ELR (cell line): ENCODE measurements around the gene TRMT61A.
A peak's percentile ranks its signal among the peaks of the same experiment; 100 is the strongest.

ENCODE experiments used
- DNase-seq: peaks from one replicate; pipeline ENCODE4 v3.0.0-alpha.2; 2015; ENCODE audit warnings: low read depth

The TRMT61A gene

DNA sequence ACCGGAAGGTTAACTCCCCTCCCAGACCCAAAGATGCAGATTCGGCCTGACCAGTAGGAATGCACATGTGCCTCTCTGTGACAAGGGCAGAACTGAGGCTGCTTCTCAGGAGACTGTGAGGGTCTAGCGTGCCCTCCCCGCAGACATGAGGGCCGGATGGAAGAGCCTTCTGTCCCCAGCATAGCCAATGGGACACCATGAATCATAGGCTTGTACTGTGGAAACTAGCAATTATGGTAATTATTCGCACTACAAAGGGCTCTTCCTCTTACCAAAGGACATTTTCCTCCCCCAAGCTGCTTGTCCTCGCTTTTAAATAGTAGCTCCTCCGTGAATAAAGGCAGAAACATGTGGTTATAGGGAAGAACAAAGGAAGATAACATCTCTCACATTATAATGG, 40.0 kb downstream of the TRMT61A start:
- DNase-seq, result no peak

DNA sequence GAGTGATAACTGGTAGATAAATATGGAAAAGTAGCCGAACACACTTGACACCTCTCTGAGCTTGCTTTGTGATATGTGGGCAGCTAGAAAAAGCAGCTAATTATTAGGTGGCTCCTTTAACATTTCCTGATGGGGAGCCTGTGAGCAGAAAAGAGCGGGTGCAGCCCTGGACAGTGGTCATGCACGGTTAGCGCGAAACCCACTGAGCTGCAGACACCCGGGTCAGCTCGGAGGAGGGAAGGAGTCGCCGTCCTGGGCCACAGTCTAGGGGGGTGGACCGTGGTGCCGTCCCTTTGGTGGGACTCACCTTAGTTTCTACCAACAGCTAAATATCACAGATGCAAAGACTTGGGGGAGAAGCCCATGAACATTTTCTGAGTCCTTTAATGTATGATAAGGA, 40.4 kb downstream of the TRMT61A start:
- no peak for DNase-seq

DNA sequence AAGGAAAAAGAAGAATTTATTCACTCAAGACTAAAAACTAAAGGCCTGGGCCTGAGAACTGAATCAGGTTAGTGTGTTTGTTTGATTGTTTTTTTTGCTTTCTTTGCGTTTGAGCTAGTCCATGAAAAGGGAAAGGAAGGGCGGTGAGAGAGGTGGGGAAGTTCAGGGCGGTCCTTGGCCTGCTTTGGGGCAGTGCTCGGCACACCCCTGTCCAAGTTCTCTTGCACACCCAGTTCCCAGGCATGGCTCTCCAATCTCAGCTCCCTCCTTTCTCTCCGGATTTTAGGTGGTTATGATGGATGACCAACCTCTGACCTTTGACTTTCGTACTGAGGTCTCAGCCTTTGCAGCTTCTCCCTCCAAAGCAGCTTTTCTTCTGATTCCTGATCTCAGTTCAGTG, 45.1 kb downstream of the TRMT61A start:
- no peak for DNase-seq

- no peak for DNase-seq
Measured at GRCh38 chr14:103574707-103575285, 45.8 kb downstream of the TRMT61A start.

DNA sequence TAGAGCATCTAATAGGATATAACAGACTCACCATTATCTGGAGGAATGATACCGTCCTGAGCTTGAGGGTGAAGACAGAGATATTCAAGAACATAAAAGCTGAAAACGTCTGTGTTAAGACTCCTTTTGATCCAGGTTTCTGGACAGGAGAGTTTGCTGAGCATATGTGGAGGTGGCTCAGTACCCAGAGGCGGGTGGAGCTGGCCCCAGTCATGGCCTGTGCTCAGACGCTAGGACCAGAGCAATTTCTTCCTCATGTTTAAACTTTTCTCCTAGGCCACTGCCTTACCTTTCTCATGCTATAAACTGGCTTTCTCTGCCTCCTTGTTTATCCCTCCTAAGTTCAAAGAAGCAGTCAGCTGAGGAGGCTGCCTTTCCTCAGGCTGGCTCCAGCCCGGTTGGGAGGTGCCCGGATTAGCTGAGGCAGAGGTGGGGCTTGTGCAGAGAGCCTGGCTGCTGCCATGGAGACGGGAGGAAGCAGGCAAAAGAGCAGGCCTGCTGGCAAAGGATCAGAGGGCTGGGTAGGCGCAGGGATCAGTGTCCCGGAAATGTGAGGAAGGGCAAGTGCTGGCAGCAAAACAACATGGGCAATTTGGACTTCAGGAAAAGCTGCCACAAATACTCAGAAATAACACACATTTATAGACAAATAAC, 47.5 kb downstream of the TRMT61A start:
- peak; percentile 87 for DNase-seq

- DNase-seq, result no peak
Measured at GRCh38 chr14:103578401-103579075, 49.5 kb downstream of the TRMT61A start.

- DNase-seq, result no peak
Measured at GRCh38 chr14:103581206-103581605, 52.2 kb downstream of the TRMT61A start.

GRCh38 chr14:103581954-103582703, 53.1 kb downstream of the TRMT61A start:
- DNase-seq, result no peak

GRCh38 chr14:103584326-103584915, 55.4 kb downstream of the TRMT61A start:
- no peak for DNase-seq
